GM12878 (cell line): ENCODE measurements around the gene COL1A1.

Experiments
- CEBPB ChIP-seq, 2 experiments: fragments of 150-350 bp in 1 of 2; IDR thresholded peaks; 2 replicates each; pipeline ENCODE4 v1.6.1; 2012 to 2014; ENCODE audit warnings: low read depth in 2 of 2, low read length in 2 of 2, borderline replicate concordance in 1 of 2, inconsistent platforms in 1 of 2
- CTCF ChIP-seq, 3 experiments: IDR thresholded peaks in 2 of 3; conservative IDR thresholded peaks in 1 of 3; 2 replicates each; pipeline ENCODE4 v1.5.1; 2011; ENCODE audit warnings: low read depth in 3 of 3, low read length in 3 of 3, mild to moderate bottlenecking in 3 of 3, control low read depth in 2 of 3, moderate library complexity in 2 of 3, inconsistent platforms in 1 of 3, mixed read lengths in 1 of 3; ENCODE audit not compliant: control insufficient read depth in 2 of 3, insufficient read depth in 1 of 3; ENCODE audit errors: extremely low read depth in 1 of 3
- EGR1 ChIP-seq, 2 experiments: IDR thresholded peaks; 1 replicate in 1 of 2; 2 replicates in 1 of 2; pipeline ENCODE4 v1.6.1; 2011 to 2012; ENCODE audit warnings: low read depth in 2 of 2, low read length in 2 of 2, borderline replicate concordance in 1 of 2, mild to moderate bottlenecking in 1 of 2, moderate library complexity in 1 of 2
- ESRRA ChIP-seq: IDR thresholded peaks from 2 replicates; pipeline ENCODE4 v1.6.1; 2012; ENCODE audit warnings: mild to moderate bottlenecking, low read length, improper control_type of control experiment
- EZH2 ChIP-seq: IDR thresholded peaks from 2 replicates; pipeline ENCODE4 v1.6.1; 2012; ENCODE audit warnings: low read depth, mild to moderate bottlenecking, control low read depth, inconsistent platforms, low read length, borderline replicate concordance; ENCODE audit not compliant: control insufficient read depth
- HCFC1 ChIP-seq: fragments of 150-350 bp; IDR thresholded peaks from 2 replicates; pipeline ENCODE4 v1.6.1; 2014; ENCODE audit warnings: low read length
- IRF4 ChIP-seq: IDR thresholded peaks from 2 replicates; pipeline ENCODE4 v1.6.1; 2011; ENCODE audit warnings: low read depth, low read length
- RAD21 ChIP-seq: IDR thresholded peaks from 2 replicates; pipeline ENCODE4 v1.6.1; 2011; ENCODE audit warnings: mild to moderate bottlenecking, low read depth, low read length, moderate library complexity; ENCODE audit not compliant: insufficient read depth
- RFX5 ChIP-seq: IDR thresholded peaks from 2 replicates; pipeline ENCODE4 v1.6.1; 2011; ENCODE audit warnings: low read depth, low read length, improper control_type of control experiment
- SIX5 ChIP-seq: IDR thresholded peaks from 2 replicates; pipeline ENCODE4 v1.6.1; 2011; ENCODE audit warnings: mild to moderate bottlenecking, low read depth, low read length, moderate library complexity; ENCODE audit not compliant: severe bottlenecking
- USF2 ChIP-seq: IDR thresholded peaks from 2 replicates; pipeline ENCODE4 v1.6.1; 2011; ENCODE audit warnings: low read depth, low read length, improper control_type of control experiment, borderline replicate concordance
- YY1 ChIP-seq: IDR thresholded peaks from 2 replicates; pipeline ENCODE4 v1.6.1; 2011; ENCODE audit warnings: low read depth, mild to moderate bottlenecking, low read length
- TF ChIP-seq, protein P1 (sequence below): IDR thresholded peaks from 2 replicates; pipeline ENCODE4 v1.6.1; 2012; ENCODE audit warnings: mild to moderate bottlenecking, low read depth, low read length

DNA sequence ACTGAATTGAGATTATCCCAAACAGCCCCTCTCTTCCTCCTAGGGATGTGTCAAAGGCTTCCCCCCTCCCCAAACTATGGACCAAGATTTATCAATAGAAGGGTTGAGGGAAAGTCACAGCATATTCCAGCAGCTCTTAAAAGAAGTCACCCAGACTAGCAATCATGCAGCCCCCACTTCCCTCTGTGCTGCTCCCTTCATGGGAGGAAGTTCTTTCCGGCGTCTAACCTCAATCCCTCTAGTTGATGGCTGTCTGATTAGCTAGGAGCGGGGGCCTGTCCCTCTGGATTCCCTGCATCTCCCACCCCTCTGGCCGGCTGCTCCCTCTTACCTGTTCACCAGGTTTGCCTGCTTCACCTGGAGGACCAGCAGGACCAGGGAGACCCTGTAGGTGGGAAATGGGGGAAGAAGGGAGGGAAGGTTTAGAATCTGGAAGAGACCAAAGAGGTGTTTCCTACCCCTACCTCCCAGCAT lies 9.2 kb downstream of the COL1A1 start:
- TF ChIP-seq IRF4 (no peak), EZH2 (no peak), RAD21 (no peak), CEBPB (IDR thresholded peaks at IDR 0.05; ENCODE audit: borderline replicate concordance in 1 of 2, low read depth in 2 of 2, low read length in 2 of 2) (no peak), EGR1 (IDR thresholded peaks at IDR 0.05; ENCODE audit: borderline replicate concordance in 1 of 2, low read depth in 2 of 2, low read length in 2 of 2) (no peak), CTCF (IDR thresholded peaks at IDR 0.05 in 2 of 3, conservative IDR thresholded peaks at IDR 0.05 in 1 of 3; ENCODE audit: control insufficient read depth in 2 of 3, extremely low read depth in 1 of 3, insufficient read depth in 1 of 3, low read depth in 3 of 3, low read length in 3 of 3) (no peak), HCFC1 (no peak), SIX5 (no peak), YY1 (no peak), USF2 (no peak), RFX5 (no peak), ESRRA (no peak)
- TF ChIP-seq, protein P1, sequence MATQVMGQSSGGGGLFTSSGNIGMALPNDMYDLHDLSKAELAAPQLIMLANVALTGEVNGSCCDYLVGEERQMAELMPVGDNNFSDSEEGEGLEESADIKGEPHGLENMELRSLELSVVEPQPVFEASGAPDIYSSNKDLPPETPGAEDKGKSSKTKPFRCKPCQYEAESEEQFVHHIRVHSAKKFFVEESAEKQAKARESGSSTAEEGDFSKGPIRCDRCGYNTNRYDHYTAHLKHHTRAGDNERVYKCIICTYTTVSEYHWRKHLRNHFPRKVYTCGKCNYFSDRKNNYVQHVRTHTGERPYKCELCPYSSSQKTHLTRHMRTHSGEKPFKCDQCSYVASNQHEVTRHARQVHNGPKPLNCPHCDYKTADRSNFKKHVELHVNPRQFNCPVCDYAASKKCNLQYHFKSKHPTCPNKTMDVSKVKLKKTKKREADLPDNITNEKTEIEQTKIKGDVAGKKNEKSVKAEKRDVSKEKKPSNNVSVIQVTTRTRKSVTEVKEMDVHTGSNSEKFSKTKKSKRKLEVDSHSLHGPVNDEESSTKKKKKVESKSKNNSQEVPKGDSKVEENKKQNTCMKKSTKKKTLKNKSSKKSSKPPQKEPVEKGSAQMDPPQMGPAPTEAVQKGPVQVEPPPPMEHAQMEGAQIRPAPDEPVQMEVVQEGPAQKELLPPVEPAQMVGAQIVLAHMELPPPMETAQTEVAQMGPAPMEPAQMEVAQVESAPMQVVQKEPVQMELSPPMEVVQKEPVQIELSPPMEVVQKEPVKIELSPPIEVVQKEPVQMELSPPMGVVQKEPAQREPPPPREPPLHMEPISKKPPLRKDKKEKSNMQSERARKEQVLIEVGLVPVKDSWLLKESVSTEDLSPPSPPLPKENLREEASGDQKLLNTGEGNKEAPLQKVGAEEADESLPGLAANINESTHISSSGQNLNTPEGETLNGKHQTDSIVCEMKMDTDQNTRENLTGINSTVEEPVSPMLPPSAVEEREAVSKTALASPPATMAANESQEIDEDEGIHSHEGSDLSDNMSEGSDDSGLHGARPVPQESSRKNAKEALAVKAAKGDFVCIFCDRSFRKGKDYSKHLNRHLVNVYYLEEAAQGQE: no peak
